ENCODE data around the gene CAPNS1.

The CAPNS1 gene

GRCh38 chr19:36139473-36140303 lies at the start of gene CAPNS1:
Gene CAPNS1, plus strand, starts transcription at chr19:36140066. Its CDS starts 946 bp downstream, at chr19:36141012.
- peak; percentile 84 to 93 (median 87) for DNase-seq (ENCODE audit: low read depth in 3 of 3)

GRCh38 chr19:36090910-36091695 lies 48.8 kb upstream of the CAPNS1 start:
- no peak for DNase-seq (ENCODE audit: low read depth in 3 of 3)

DNA sequence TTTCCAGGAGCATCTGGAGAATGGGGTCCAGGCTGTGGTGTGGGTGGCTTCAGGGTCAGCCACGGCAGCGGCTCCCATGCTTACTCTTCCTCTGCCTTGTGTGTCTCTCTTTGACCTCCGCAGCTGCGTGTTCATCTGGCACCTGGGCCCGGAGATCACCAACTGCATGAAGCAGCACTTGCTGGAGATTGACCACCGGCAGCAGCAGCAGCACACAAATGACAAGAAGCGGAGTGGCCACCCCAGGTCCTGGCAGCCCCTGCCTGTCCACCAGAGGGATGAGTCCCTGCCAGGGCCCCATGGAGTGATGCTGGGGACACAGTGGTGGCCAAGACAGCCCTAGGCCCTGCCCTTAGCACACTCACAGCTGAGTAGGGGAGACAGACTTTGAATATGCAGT lies 47.3 kb upstream of the CAPNS1 start:
- DNase-seq (ENCODE audit: low read depth in 3 of 3): no peak

DNA sequence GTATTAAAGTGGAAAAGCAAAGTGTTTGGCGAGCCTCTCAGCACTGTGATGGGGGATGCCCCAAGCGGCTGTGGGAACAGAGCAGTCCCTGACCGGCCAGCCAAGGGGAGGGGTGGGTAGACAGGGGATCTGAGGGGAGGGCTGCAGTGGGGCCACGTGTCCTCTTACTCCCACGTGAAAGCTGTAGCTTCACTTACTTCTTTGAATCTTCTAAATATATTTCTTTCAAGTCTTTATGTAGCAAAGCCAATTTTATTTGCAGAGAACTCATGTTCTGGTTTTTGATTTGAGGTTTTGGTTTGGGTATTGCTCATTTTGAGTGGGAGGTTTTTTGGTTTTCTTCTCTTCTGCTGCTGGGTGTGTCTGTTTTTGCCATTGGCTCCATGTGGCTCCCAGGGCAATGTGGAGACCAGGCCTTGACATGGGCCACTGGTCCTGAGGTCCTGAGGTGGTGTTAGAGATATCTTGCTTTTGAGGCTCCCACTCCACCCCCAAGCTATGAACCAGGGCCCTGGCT lies 46.7 kb upstream of the CAPNS1 start:
- peak in 1 of 3 experiments; percentile 37 for DNase-seq (ENCODE audit: low read depth in 3 of 3)

DNA sequence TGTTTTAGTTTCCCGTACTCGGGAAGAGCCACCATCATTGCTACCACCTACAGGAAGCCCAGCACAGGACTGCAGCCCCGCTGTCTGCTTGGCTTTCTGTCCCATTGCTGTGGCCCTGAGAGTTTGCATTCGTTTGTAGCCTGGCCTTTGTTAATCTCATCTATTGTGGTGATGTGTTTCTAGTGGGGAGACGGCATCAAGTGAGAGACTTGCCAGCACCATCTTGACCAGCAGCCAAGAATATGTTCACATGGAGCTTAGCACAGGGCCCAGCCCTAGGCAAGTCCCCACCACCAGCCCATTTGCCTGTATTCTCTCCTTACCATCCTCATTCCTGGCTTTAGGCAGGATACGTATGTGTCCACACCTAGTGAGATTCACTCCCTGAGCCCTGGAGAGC lies 46.2 kb upstream of the CAPNS1 start:
- no peak for DNase-seq (ENCODE audit: low read depth in 3 of 3)

GRCh38 chr19:36097036-36097435 lies 42.8 kb upstream of the CAPNS1 start:
- no peak for DNase-seq (ENCODE audit: low read depth in 3 of 3)

- DNase-seq (ENCODE audit: low read depth in 3 of 3): no peak
Measured at GRCh38 chr19:36099166-36099785, 40.6 kb upstream of the CAPNS1 start.

DNA sequence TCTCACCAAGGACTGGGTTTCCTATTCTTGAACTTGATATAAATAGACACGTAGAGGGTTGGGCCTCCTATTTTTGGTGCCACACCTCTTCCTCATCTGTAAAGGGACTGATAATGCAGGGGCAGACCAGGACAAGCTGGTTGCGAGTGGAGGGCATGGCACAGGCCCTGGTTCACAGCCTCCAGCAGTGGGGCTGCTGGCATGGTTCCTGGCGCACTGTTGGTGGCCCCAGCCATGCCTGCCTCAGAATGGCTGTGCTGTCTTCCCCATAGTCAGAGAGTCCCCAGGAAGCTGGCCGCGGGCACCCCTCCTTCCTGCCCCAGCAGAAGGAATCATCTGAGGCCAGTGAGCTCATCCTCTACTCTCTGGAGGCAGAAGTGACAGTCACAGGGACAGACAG lies 39.4 kb upstream of the CAPNS1 start:
- DNase-seq (ENCODE audit: low read depth in 3 of 3): no peak

DNA sequence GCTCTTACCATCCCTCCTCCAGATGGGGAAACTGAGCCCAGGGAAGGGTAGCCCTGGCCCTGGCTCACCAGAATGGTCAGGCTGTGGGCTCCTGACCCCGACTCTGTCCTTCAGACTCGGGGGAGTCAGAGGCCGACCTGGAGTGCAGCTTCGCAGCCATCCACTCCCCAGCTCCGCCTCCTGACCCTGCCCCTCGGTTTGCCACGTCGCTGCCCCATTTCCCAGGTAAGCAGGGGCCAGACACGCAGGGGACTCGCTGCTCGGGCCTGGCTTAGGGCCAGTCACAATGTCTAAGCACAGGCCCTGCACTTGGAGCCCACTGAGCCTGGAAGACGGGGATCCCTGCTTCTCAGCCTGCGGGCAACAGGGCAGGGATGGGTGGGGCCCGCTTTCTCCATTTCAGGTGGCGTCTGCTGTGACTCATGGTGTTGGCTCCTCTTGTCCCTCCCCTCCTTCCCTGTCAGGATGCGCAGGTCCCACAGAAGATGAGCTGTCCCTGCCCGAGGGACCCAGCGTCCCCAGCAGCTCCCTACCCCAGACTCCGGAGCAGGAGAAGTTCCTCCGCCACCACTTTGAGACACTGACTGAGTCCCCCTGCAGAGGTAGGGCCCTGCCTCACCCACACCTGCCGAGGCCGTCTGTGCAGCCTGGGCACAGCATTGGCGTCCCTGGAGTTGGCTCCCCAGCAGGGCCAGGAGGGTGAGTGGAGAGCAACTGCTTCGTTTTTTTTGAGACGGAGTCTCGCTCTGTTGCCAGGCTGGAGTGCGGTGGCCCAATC lies 38.1 kb upstream of the CAPNS1 start:
- no peak for DNase-seq (ENCODE audit: low read depth in 3 of 3)

DNA sequence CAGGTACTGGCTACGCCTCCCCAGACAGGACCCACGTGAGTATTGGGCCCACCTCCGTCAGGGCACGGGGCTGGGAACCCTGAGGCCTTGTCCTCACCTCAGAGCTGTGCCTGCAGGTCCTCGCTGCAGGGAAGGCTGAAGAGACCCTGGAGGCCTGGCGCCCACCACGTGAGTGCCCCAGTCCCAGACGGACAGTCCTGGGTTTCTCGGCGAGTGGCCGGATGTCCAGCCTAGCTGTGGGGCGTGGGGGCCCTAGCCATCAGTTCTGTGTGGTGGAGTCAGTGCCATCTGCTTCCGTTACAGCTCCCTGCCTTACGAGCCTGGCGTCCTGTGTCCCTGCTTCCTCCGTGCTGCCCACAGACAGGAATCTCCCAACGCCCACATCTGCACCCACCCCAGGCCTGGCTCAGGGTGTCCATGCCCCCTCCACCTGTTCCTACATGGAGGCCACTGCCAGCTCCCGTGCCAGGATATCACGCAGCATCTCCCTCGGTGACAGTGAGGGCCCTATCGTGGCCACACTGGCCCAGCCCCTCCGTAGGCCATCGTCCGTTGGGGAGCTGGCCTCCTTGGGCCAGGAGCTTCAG lies 36.7 kb upstream of the CAPNS1 start:
- DNase-seq (ENCODE audit: low read depth in 3 of 3): no peak

DNA sequence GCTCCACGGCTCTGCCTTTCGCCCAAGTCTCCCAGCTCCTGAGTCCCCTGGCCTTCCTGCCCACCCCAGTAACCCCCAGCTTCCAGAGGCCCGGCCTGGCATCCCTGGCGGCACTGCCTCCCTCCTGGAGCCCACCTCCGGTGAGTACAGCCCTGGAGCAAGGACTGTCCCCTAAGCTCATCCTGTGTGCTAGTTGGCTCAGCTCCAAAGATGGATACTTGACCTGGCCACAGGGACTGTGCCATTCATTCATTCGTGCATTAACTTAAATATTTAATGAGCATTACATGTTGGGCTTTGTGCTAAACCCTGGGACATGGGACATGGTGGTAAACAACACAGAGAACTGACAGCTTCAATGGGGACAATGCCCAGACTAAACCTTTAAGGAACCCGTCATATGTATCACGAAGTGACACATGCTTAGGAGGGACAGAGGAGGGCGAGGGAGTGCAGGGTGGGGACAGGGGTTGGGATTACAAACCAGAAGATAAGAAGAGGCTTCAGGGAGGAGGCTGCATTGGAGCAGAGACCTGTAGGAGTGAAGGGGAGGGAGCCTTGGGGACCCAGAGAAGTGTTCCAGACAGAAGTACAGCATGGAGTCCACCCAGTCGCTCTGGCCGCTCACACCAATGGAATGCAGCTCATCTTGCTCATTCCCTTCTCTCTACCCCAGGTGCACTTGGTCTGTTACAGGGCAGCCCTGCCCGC lies 35.9 kb upstream of the CAPNS1 start:
- DNase-seq (ENCODE audit: low read depth in 3 of 3): no peak

- DNase-seq (ENCODE audit: low read depth in 3 of 3): no peak
Measured at GRCh38 chr19:36106441-36106840, 33.4 kb upstream of the CAPNS1 start.

DNA sequence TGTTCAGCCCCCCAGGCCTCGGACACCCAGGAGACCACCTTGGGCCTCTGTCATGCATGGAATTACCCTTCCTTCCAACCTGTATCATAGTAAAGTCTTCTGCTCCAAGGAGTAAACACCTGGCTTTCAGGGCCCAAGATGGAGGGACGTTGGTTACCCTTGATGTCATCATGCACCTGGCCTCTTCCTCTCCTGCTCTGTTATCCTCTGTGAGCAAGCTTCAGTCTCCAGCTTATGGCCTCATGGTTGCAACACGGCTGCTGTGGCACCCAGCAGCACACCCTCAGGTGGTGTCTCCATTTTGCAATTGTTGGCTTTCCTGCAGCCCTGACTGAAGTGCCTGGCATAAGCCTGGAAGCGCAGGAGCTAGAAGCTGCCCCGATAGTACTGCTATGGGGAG lies 32.9 kb upstream of the CAPNS1 start:
- DNase-seq (ENCODE audit: low read depth in 3 of 3): no peak

DNA sequence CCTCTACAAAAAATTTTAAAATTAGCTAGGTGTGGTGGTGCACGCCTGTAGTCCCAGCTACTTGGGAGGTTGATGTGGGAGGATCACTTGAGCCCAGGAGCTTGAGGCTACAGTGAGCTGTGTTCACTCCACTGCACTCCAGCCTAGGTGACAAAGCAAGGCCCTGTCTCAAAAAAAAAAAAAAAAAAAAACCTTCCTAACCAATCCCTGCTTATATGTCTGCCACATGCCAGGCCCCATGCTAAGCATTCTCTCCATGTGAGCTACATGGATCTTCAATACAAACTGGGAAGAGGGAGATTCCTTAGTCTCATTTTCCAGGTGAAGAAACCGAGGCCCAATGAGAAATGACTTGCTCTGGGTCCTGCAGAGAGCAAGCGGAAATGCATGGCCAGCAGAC lies 31.2 kb upstream of the CAPNS1 start:
- DNase-seq (ENCODE audit: low read depth in 3 of 3): no peak

- no peak for DNase-seq (ENCODE audit: low read depth in 3 of 3)
Measured at GRCh38 chr19:36110487-36111199, 29.2 kb upstream of the CAPNS1 start, which contains the start of gene OVOL3. Gene OVOL3, plus strand, starts transcription at chr19:36111143. Its CDS starts 60 bp downstream, at chr19:36111203.

DNA sequence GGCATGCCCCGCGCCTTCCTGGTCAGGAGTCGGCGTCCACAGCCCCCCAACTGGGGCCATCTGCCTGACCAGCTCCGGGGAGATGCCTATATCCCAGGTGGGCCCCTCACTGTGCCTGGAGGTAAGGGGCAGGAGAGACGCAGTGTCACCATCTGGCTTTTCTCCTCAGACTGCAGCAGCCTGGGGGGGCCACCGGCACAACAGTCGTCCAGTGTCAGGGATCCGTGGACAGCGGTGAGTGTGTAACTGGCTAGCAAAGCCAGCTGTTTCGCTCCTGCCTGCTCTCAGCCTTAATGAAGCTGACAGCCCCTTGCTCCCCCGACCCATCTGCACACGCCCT lies 28.7 kb upstream of the CAPNS1 start:
- DNase-seq (ENCODE audit: low read depth in 3 of 3): no peak

DNA sequence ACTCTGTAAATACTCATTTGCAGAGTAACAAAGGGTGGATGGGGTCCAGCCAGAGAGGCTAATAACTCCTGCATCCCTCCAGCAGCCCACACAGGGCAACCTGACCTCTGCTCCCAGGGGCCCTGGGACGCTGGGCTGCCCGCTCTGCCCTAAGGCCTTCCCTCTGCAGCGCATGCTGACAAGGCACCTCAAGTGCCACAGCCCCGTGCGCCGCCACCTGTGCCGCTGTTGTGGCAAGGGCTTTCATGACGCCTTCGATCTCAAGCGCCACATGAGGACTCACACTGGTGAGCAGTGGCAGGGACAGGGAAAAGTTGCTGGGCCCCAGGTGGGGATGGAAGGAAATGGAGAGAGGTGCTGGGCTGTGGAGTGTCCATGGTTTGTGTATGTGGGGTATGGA lies 27.2 kb upstream of the CAPNS1 start:
- DNase-seq (ENCODE audit: low read depth in 3 of 3): no peak

GRCh38 chr19:36113425-36113824 lies 26.4 kb upstream of the CAPNS1 start:
- no peak for DNase-seq (ENCODE audit: low read depth in 3 of 3)

- DNase-seq (ENCODE audit: low read depth in 3 of 3): no peak
Measured at GRCh38 chr19:36113894-36114720, 25.8 kb upstream of the CAPNS1 start.
